Parathyroid adenoma (tissue), 2 donors: Measurements from ENCODE around the gene RBM27.
"Not testable (repeated sequence)": the region's sequence is repeated elsewhere in the genome, so short reads cannot be mapped to it uniquely, and the experiment has no call there.

ENCODE experiments used
- H2AFZ ChIP-seq: fragments of 300-600 bp; sonication (generic); one replicate; pipeline ENCODE4 v1.7.0; 2017; ENCODE audit warnings: antibody characterized with exemption, mild to moderate bottlenecking
- H3K27ac ChIP-seq: fragments of 300-600 bp; sonication (generic); one replicate; pipeline ENCODE4 v1.7.0; 2017
- H3K27me3 ChIP-seq: fragments of 300-600 bp; sonication (generic); one replicate; pipeline ENCODE4 v1.7.0; 2017; ENCODE audit warnings: low read length; ENCODE audit not compliant: control insufficient read depth, insufficient read depth
- H3K36me3 ChIP-seq: fragments of 300-600 bp; sonication (generic); one replicate; pipeline ENCODE4 v1.7.0; 2017; ENCODE audit warnings: low read length; ENCODE audit not compliant: control insufficient read depth, insufficient read depth
- H3K4me1 ChIP-seq: fragments of 300-600 bp; sonication (generic); one replicate; pipeline ENCODE4 v1.7.0; 2017; ENCODE audit warnings: control low read depth
- H3K4me2 ChIP-seq: fragments of 300-600 bp; sonication (generic); one replicate; pipeline ENCODE4 v1.7.0; 2017; ENCODE audit warnings: low read length
- H3K4me3 ChIP-seq: fragments of 300-600 bp; sonication (generic); one replicate; pipeline ENCODE4 v1.7.0; 2017; ENCODE audit warnings: low read depth, low read length
- H3K79me2 ChIP-seq: fragments of 300-600 bp; sonication (generic); one replicate; pipeline ENCODE4 v1.7.0; 2017; ENCODE audit warnings: control low read depth
- H3K9ac ChIP-seq: fragments of 300-600 bp; sonication (generic); one replicate; pipeline ENCODE4 v1.7.0; 2017; ENCODE audit warnings: mild to moderate bottlenecking
- H3K9me3 ChIP-seq: fragments of 300-600 bp; sonication (generic); one replicate; pipeline ENCODE4 v1.7.0; 2017; ENCODE audit warnings: low read length; ENCODE audit not compliant: control insufficient read depth
- CTCF ChIP-seq: fragments of 300-600 bp; sonication (generic); IDR thresholded peaks from one replicate; pipeline ENCODE4 v1.7.0; 2017; ENCODE audit warnings: antibody characterized with exemption, mild to moderate bottlenecking
- donor health status: primary hyperparathyroidism.

Gene RBM27

GRCh38 chr5:146213210-146213826 lies 9.9 kb downstream of the RBM27 start:
- Histone ChIP-seq H3K27me3 (no peaks in the 10 kb centered on the region), H3K79me2 (peaks cover 47% of the 10 kb centered on the region), H3K4me2 (no peak overlapping the region), H3K4me3 (no peak overlapping the region), H3K27ac (no peak overlapping the region), H2AFZ (no peak overlapping the region), H3K9ac (no peak overlapping the region), H3K36me3 (no peaks in the 10 kb centered on the region), H3K9me3 (no peaks in the 10 kb centered on the region), H3K4me1 (peaks cover 6% of the 10 kb centered on the region)
- no peak for TF ChIP-seq CTCF

- H2AFZ ChIP-seq, H3K36me3 ChIP-seq, H3K9ac ChIP-seq, H3K4me1 ChIP-seq, H3K9me3 ChIP-seq, H3K4me2 ChIP-seq, H3K4me3 ChIP-seq, H3K27me3 ChIP-seq, H3K27ac ChIP-seq: not testable (repeated sequence)
- peaks cover 52% of the 10 kb centered on the region for H3K79me2 ChIP-seq
These were observed 11.5 kb downstream of the RBM27 start for GRCh38 chr5:146214881-146215280.

GRCh38 chr5:146218168-146218567 lies 14.8 kb downstream of the RBM27 start:
- Histone ChIP-seq H3K9me3 (no peaks in the 10 kb centered on the region), H3K4me1 (peaks cover 4% of the 10 kb centered on the region), H3K27ac (no peak overlapping the region), H3K4me2 (no peak overlapping the region), H3K4me3 (no peak overlapping the region), H3K27me3 (no peaks in the 10 kb centered on the region), H3K9ac (no peak overlapping the region), H3K79me2 (peaks cover 40% of the 10 kb centered on the region), H3K36me3 (no peaks in the 10 kb centered on the region), H2AFZ (no peak overlapping the region)
- TF ChIP-seq CTCF, result no peak

- no peak overlapping the region for H3K4me2 ChIP-seq
- H2AFZ ChIP-seq, result no peak overlapping the region
- H3K9ac ChIP-seq, result no peak overlapping the region
- H3K27ac ChIP-seq, result no peak overlapping the region
- H3K4me1 ChIP-seq, result no peaks in the 10 kb centered on the region
- H3K27me3 ChIP-seq, result no peaks in the 10 kb centered on the region
- H3K4me3 ChIP-seq, result no peak overlapping the region
- H3K36me3 ChIP-seq, result no peaks in the 10 kb centered on the region
- no peaks in the 10 kb centered on the region for H3K9me3 ChIP-seq
- H3K79me2 ChIP-seq, result peaks cover 38% of the 10 kb centered on the region
- TF ChIP-seq CTCF, result no peak
These were observed 15.8 kb downstream of the RBM27 start for GRCh38 chr5:146219243-146219642.

GRCh38 chr5:146221234-146221633 lies 17.8 kb downstream of the RBM27 start:
- Histone ChIP-seq H3K36me3 (no peaks in the 10 kb centered on the region), H3K4me3 (no peak overlapping the region), H3K4me2 (no peak overlapping the region), H3K79me2 (peaks cover 25% of the 10 kb centered on the region), H2AFZ (no peak overlapping the region), H3K9ac (no peak overlapping the region), H3K4me1 (no peaks in the 10 kb centered on the region), H3K27me3 (no peaks in the 10 kb centered on the region), H3K9me3 (no peaks in the 10 kb centered on the region), H3K27ac (no peak overlapping the region)
- TF ChIP-seq CTCF, result no peak
